Stimulated activated CD8-positive, alpha-beta memory T cell treated with anti-CD3 and anti-CD28 coated beads, Interleukin-12 subunit alpha, Interleukin-12 subunit beta, amount 100 ng/mL, for 4 hours (primary cell): ENCODE data around the gene ATP8A1.

Experiments used
- DNase-seq: peaks from one replicate; pipeline ENCODE4 v3.0.0-alpha.2; 2020; ENCODE audit warnings: low read depth

Gene ATP8A1

DNA sequence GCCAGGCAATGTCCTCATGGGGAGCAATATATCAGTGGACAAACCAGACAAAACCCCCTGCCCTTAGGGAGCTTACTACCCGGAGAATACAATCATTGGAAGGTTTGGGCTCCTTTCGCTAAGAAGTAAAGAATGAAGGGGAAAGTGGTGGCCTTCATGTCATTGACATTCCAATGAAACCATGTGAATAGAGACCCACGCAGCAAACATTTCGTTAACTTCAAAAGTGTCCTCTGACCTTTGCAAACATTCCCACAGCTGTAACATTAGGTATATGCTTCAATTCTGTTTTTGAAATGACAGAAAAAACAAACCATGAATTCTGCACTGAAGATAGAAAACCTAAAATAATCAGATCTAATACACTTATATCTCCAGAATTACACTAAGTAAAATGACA, 7.0 kb downstream of the ATP8A1 start:
- no peak for DNase-seq

DNA sequence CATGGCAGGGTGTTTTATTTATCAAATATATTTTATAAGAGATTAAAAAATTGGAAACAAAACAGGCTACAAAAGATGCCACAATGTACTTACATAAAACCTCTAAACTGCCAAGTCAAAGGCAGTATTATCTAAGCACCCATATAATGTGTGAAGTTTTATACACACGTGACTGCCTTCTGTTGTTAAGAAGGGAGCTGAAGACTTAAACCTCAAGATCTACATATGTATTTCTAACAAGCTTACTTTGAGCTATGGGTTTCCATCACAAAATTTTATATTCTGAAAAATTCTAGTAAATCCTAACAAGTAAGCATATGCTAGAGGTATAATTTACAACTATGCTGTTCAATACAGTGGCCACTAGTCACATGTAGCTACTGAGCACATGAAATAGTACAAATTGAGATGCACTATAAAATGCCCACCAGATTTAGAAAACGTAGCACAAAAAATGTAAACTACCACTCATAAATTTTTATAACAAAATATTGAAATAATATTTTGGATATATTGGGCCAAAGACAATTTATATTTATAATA, 9.8 kb downstream of the ATP8A1 start:
- no peak for DNase-seq

DNA sequence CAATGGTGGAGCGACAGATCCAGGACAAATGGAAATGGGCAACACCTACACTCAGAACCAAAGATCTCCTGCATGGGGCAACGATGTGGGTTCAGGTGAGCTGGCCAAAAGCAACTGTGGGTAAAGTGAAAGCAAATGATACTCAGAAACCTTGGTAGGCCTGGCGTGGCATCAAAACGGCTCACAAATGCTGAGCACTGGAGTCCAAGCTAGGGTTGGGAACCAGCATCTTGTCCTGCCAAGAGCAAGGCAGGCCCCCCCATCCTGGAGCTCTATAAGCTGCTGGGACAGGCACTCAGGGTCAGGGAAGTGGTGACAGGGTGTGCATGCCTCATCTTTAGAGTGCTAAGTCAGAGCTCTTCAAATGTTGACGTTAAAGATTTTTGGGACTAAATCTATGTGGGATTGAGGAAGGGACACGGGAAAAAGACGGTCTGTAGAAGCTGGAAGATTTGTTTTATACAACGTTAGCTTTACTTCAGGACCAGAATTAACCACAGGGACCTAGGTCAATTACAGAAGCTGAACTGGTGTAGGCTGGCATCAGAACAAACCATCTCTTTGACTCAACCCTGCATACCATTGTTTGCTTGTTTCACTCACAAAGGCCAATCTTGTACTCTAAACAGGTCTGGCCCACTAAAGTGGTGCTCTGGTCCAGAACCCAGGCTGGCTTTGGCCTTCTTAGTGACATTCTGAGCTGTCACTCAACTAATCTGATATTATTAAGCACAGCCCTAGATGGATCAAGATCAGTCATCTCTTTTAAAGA, 10.7 kb downstream of the ATP8A1 start:
- DNase-seq = no peak

DNA sequence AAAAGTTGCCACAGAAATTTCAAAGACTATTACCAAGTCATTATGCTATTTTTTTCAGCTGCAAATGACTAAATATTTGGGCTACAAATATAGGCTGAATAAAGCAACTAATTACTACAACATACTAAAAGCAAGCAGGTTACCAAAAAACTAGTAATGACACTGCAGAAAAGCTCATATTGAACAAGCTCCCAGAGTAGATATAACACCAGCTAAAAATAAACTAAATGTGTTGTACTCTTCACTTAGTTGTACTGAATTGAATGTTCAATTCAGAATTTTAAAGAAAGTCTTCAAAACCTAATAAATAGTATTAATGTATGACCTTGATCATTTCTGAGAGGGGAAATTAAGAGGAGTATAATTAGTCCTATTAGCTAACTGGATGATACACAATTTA, 12.0 kb downstream of the ATP8A1 start:
- no peak for DNase-seq

DNA sequence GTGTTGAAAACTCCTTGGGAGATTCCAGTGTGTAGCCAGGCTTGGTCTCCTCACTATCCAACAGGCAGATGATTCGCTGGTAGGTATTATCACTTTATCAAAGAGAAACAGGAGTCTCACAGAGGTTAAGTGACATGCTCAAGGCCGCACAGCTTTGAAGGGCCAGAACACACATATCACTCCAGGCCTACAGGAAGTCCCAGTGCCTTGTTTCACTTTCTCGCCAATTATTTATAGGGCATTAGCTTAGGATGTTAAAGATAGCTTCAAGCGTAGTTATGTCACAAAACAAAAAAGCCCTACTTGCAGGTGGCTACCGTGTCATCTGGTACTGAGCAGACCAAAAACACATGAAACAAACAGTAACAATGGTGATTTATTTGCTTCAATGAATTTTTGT, 13.2 kb downstream of the ATP8A1 start:
- DNase-seq = no peak

DNA sequence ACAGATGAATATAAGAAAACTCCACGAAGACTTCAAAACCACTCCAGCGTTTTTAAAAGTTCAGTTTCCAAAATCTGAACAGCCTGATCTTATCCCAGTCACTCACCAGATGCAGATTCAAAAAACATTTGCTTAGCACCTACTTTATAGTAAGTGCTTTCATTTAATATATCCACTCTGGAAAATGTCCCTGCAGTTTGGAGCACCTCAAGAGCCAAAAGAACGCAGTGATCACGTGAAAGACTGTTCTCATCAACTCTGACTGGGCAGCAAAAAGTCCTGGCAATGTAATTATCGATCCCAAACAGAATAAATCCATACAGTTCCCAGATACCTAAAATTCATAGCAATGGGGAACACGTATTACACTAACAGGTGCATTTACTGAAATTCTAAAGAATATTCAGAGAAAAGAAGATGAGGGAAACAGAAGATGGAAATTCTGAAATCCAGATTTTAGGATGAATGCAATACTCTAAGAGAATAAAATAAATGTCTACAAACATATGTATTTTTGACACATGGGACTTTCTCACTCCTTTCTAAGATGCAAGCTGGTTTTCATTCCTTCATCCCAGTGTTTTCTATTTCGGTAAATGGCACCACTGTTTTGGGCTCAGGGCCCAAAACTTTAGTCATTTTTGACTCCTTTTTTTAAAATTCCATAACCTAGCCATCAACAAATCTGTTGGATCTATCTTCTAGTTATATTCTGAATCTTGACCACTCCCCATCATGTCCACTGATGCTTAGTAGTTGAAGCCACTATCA, 13.9 kb downstream of the ATP8A1 start:
- no peak for DNase-seq

DNA sequence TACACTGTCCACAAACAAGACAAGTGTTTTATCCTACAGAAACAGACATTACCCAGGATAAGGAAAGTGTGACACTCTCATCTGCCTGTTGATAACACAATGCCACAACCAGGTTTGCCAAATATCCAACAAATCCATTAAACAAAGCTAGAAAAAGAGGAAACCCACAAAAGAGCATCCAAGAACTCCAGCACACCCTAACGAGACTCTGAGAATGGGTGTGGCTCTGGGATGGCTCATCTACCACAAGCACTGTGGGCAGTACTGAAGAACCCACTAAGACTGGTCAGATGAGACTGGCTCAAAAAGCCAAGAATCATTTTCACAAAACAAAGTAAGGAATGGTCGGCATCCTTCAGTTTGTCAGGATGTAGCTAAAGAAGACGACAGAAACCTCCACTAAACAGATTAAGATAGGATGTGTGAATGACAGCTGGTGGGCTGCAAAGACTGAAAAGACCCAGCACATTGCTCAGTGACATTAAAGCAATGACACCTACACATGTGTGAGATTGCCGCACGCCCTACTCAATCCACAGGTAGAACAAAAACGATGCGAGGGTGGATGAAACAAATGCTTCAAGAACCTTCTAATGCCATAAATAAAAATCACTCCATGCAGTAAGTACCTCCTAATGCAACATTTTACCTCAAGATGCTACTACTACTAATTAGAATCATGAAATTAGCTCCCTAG, 14.7 kb downstream of the ATP8A1 start:
- no peak for DNase-seq

DNA sequence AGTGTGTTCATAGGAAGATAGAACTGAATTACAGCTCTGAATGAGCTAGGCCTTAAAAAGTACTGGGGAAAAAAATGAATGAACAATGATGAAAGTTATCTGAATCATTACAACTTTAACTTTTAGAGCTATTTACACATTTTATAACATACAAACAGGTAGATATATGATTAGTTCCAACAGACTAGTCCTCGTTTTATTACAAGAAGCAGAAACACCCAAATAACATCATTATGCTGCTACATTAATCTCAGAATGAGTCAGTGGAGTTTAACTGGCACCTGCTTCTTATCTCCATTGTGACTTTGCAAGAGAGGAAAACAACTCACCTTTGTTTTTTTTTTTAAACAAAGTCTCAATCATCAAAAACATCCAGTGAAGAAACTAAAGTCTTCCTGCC, 15.2 kb downstream of the ATP8A1 start:
- no peak for DNase-seq

DNA sequence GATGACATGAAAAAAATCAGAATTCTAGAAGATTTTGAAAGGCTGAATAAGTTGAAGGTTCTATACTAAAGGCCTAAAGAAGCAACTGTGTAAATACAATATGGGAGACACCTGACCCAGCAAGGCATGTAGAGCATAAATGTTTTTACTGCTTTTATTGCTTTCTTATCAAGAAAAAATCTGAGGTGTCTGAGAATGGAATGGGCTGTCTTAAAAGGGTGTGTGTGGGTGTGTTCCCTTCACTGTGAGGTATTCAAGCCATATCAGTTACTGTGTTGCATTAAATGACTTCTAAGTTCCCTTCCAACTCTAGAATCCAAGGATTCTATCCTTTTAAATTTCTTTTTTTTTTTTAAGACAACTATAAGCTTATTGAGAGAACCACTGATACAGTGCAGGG, 15.7 kb downstream of the ATP8A1 start:
- no peak for DNase-seq

DNA sequence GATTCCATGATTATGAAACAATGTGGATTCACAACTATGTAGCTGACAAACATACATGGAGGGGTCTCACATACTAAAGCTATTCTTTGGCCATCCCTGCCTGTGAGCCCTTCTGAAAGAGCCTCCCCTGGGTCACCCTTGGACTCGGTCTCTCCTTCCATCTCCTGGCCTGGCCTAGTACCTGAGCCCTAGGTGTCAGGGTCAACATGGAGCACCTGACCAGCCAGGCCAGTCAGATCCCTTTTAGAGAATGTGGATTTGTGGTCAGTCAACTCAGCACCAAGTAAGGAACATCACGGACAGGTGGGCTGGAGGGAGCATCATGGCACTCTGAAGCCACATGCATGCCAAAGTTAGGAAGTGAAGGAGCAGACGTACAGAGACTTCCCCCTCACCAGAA, 16.3 kb downstream of the ATP8A1 start:
- DNase-seq = no peak

DNA sequence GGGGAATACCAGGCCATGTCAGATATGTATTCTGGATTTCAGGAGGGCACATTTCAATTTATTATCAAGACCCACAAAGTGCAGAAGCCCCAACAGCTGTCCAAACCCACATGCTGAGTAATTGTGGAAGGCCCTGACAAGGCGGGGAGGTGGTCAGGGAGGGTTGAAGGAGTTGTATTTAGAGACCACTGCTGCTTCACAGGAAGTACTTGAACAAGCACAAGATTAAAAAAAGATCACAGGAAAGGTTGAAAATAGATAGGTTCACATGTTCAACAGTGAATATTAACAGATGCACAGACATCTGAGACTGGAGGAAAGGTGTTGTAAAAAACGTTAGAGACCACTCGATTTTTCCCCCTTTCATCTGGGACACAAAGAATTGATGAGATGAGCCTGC, 17.9 kb downstream of the ATP8A1 start:
- DNase-seq = no peak

DNA sequence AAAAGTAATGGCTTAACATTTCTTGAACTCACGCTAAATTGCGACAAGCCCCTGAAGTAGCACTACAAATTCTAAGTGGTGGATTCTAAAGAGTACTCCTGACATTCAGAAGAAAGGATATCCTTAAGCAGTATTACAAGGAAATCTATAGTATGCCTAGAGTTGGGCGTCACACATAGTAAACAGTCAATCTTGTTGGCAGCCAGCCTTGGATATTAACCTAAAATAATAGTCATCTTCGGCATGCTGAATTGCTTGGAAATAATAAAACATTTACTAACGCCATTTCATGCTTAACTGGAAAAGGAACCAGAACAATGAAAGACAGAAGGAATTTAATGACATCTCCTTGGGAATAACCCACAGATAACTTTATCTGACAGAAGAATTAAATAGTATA, 18.6 kb downstream of the ATP8A1 start:
- DNase-seq = no peak

DNA sequence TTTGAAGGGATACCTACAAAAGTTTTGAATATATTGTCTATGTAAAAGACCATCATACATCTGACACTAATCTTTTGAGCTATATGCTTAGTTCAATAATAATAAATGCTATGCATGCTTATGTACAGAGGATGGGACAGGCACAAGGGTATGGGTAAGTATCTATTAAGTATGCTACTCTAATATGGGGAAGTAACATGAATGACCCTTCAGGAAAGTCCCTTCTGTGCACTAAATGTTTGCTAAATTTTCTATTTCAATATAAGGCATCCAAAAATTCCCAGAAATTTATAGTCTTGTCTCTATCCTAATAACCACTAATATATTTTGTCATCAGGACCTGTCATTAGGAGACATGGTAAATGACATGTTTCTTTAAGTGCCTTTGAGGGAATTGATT, 19.0 kb downstream of the ATP8A1 start:
- DNase-seq = no peak

DNA sequence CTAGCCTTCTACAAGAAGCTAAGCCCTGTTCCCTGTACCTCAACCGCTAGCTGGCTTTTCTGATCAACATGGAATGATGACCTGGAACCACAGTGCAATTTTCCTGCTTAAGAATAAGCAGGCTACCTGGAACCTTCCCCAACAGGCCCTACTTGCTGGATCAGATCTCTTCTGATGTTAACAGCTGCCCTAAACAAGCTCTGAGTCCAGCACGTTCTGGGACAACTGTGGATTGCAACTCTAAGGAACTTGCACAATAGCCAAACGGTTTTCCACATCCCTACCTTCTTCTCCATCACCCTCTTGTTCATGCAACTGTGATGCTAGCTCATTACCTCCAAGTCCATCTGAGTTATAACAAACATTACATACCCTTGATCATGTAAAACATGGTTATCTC, 19.8 kb downstream of the ATP8A1 start:
- DNase-seq = no peak

DNA sequence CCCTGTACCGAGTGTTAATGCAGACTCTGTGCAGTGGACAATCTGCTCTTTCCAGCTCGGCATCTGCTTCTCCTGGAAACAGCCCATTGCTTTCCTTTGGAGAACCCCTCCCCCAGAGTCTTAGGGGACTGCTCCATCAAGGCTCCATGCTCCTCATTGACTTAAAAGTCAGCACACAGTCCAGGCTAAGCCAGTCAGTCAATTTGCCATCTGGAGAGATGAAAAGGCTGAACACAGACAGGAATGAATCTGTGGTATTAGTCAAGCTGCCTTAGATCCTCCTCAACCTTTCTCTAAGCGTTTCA, 20.3 kb downstream of the ATP8A1 start:
- DNase-seq = no peak

DNA sequence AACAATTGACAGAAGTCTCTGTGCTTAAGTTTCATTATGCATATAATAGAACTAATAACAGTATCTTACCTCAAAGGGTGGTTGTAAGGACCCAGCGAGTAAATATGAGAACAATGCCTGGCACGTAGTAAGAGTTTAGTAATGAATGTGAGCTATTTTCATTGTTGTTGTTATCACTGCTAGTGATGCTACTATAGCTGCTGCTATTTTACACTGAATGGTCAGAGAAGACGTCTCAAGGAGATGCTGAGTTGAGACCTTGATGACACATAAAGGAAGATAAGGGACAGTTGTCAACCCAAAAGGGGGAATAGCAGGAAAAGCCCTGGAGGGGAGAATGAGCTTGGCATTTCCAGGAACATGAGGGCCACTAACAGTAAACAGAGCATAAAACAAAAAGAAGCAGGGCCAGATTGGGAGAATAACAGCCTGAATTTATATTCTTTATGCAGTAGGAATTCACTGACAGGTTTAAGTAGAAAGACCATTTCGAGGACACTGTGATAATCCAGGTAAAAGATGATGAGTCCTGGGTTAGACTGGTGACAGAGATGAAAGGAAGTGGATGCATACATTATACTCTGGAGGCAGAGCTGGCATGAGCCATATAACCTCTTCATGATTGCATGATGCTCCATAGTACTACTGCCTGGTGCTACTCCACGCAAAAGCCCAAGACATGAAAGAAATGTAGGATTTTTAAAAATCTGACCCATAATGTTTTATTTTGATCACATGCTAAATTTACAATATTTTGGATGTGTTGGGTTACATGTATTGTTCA, 23.1 kb downstream of the ATP8A1 start:
- DNase-seq = no peak

DNA sequence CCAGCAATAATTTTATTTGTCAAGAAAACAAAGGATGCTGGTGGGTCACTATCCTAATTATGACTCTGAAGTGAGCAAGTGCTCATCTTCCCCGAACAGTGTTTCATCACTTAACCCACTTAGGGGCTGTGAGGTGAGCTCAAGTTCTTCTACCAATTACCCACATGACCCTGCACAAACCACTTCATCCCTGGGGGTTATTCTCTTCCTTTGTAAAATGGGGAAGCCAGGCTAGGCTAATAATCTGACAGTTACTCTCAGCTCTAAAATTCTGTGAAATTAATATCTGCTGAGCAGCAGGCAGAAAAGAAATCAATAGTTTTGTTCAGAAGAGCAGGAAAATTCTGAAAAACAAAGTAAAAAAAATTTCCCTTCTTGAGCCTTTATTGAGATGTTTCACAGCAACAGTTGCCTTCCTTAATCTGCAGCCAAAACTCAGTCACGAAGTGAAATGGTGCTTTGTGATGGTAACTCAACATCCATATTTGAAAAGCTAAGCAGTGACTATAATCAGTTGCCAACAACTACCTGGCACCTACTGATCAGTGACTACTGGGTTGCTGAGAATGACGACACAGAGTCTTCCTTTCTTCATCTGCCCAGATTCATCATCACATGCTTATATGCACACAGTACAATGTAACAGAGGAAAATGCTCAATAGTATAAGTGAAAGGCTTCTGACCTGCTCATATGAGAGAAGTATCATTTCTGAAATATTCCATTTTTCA, 24.1 kb downstream of the ATP8A1 start:
- DNase-seq = no peak

DNA sequence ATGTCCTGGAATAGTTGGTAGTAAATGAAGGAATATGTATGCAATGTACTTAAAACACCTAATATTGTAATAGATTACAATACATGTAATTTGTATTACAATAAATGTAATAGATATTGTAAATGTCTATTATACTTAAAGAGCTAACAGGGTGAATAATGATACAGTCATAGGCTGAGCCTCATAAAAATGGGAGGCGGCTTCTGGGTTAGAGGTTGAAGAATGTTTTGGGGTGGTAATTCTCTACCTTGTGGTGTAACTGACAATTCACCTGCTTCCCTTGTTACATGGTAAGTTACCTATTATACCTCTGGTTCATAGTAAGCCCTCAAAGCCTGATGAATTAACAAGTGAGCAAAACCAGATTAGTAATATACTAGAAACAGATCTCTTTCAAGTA, 26.0 kb downstream of the ATP8A1 start:
- DNase-seq = no peak

DNA sequence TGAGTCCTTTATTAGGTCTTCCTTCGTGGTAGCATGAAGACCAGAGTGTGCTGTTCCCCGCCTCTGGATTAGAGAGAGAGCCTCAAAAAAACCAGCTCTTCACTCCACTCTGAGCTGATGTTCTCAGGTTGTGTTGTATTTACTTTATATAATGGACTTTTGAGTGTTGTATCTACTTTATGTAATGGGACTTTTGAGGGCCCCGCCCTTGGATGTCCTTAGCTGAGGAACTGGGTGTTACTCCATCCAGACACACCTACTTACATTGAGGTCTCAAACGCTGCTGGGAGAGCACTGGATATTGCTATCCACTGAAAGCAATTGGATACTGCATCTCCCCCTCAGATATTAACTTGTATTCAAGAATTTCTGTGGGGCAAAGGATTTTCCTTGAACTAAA, 28.2 kb downstream of the ATP8A1 start:
- DNase-seq = no peak

DNA sequence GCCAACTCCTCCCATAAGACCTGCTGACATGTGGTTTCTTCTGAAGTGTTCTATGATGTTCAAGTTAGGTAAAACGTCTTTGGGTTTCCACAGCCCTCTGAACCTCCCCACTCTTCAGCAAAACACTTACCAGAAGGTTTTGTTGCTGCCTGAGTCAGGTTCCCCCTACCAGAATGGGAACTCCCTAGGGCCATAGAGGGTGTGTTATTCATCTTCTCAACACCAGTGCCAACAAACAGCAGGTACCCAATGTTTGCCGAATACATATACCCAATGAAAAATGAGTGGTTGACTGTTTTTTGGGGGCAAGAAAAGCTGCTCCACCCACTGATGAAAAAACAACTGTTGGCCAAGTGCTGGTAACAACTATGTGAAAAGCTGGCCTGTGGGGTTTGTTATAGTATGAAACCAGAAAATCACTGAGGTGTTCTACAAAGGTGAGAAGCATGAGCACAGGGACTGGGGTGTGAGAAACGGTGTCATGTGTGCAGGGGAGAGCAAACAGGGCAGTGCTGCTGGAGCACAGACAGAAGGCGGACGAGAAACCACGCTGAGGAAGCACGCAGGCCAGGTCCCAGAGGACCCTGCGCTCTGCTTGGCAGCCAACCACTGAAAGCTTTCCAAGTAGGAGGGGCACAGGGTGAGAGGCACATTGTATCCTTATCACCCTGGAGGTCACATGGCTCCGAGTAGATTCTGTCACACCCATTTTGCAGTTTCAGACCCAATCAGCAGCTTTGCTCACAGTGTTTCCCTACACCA, 28.8 kb downstream of the ATP8A1 start:
- DNase-seq = peak; percentile 13

DNA sequence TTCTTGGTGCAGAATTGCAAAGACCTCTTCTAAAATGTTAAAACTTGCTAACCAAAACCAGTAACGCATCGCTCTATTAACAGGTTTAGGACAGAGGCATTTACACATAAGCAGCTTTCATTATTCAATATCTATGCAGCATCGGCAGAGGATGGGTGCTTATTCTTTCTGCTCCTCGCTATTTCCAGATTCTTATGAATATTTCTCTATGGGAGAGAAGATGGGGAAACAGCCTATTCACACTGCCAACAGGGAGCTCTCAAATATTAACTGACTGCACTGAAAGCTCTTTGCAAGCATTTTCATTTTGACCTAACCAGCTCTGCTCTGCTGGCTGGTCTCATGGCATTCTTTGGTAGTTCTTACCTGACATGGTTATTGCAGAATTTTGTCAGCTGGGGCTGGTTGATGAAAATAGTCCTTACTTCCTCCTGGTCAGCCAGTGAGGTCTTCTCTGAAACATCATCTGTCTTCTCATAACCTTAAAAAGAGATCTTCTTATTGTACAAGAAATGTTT, 30.2 kb downstream of the ATP8A1 start:
- DNase-seq = no peak
